ENCODE data around the gene LIMS3.
"Not testable (repeated sequence)": the region's sequence is repeated elsewhere in the genome, so short reads cannot be mapped to it uniquely, and the experiment has no call there.

DNA sequence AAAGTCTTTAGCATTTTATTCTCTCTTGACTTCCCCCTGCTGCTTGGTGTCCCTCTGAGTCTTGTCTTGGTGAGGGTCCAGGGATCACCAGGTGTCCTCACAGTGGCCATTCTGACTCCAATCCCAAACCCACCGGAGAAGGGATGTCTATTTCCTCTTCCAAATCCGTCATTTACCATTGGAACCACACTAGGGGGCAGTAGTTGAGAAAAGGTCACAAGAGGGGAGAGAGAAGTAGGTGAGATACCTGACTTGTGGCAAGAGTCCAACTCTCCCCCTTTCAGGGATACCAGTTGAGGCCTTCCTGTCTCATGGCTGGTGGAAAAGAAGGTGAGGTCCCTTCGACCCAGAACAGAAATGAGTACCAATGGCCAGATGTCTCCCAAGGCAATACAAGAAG lies 21.9 kb upstream of the LIMS3 start:
- TF ChIP-seq, protein P1, sequence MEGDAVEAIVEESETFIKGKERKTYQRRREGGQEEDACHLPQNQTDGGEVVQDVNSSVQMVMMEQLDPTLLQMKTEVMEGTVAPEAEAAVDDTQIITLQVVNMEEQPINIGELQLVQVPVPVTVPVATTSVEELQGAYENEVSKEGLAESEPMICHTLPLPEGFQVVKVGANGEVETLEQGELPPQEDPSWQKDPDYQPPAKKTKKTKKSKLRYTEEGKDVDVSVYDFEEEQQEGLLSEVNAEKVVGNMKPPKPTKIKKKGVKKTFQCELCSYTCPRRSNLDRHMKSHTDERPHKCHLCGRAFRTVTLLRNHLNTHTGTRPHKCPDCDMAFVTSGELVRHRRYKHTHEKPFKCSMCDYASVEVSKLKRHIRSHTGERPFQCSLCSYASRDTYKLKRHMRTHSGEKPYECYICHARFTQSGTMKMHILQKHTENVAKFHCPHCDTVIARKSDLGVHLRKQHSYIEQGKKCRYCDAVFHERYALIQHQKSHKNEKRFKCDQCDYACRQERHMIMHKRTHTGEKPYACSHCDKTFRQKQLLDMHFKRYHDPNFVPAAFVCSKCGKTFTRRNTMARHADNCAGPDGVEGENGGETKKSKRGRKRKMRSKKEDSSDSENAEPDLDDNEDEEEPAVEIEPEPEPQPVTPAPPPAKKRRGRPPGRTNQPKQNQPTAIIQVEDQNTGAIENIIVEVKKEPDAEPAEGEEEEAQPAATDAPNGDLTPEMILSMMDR (IDR thresholded peaks at IDR 0.05; ENCODE audit: insufficient read depth, low read length) = not testable (repeated sequence)
- not testable (repeated sequence) for TF ChIP-seq REST (IDR thresholded peaks at IDR 0.05; ENCODE audit: insufficient replicate concordance, low read depth); GABPA (IDR thresholded peaks at IDR 0.05; ENCODE audit: low read depth); POLR2AphosphoS5 (IDR thresholded peaks at IDR 0.05; ENCODE audit: low read depth)
